Gastroesophageal sphincter (tissue), 3 donors: ENCODE results near the gene ALOX5AP.

Experiments used
- CTCF ChIP-seq, 4 experiments: fragments of 200-600 bp in 2 of 4; fragments of 450-650 bp in 2 of 4; sonication (generic) in 1 of 4; IDR thresholded peaks; one replicate each; pipeline ENCODE4 v1.5.1; 2017 to 2019; ENCODE audit warnings: antibody characterized with exemption in 4 of 4, mild to moderate bottlenecking in 2 of 4, moderate library complexity in 2 of 4
- EP300 ChIP-seq: sonication (generic); formaldehyde crosslinking; IDR thresholded peaks from one replicate; pipeline ENCODE4 v1.6.1; 2017; ENCODE audit warnings: antibody characterized with exemption, mild to moderate bottlenecking

GRCh38 chr13:30697177-30697953, 38.0 kb upstream of the ALOX5AP start:
- TF ChIP-seq CTCF (IDR thresholded peaks at IDR 0.05) (no peak), EP300 (no peak)
